WTC11 (cell line): Measurements from ENCODE around the gene CTDSPL2. TPM values are rescaled to one million over a fixed set of nuclear protein-coding genes. Genes with fewer than 3 reads are reported as not detected.

Source experiments
- ATAC-seq: fragments of 200-7000 bp; cut with Tn5 transposase; 2 replicates; pipeline ENCODE4 v1.10.0; 2021; ENCODE audit warnings: mild to moderate bottlenecking, moderate library complexity
- CTCF ChIA-PET: fragments of 300-600 bp; sonication (Branson Sonifier 250); formaldehyde crosslinking; loops from one replicate; lab custom pipeline; 2021; ENCODE audit warnings: antibody characterized with exemption; lab: Charles Lee
- POLR2A ChIA-PET: fragments of 350-600 bp; sonication (Branson Sonifier 250); formaldehyde crosslinking; loops from one replicate; lab custom pipeline; 2021; ENCODE audit warnings: antibody characterized with exemption; lab: Charles Lee
- DNase-seq: peaks from one replicate; pipeline ENCODE4 v3.0.0; 2021; ENCODE audit warnings: low spot score
- H3K27ac Mint-ChIP-seq: 2 replicates; pipeline ENCODE4 v1.8.0; 2021; ENCODE audit warnings: mixed read lengths
- H3K27me3 Mint-ChIP-seq: 2 replicates; pipeline ENCODE4 v1.8.0; 2021; ENCODE audit warnings: low read depth, mild to moderate bottlenecking, moderate library complexity, mixed read lengths
- H3K36me3 Mint-ChIP-seq: 2 replicates; pipeline ENCODE4 v1.8.0; 2021; ENCODE audit warnings: mixed read lengths
- H3K4me1 Mint-ChIP-seq: 2 replicates; pipeline ENCODE4 v1.8.0; 2022; ENCODE audit warnings: mixed read lengths
- H3K4me3 Mint-ChIP-seq: 2 replicates; pipeline ENCODE4 v1.8.0; 2021; ENCODE audit warnings: mild to moderate bottlenecking, moderate library complexity, mixed read lengths
- H3K9me3 Mint-ChIP-seq: 2 replicates; pipeline ENCODE4 v1.8.0; 2021; ENCODE audit warnings: mixed read lengths
- ATF3 ChIP-seq: sonication (generic); formaldehyde crosslinking; conservative IDR thresholded peaks from 2 replicates; pipeline ENCODE4 v1.8.1; 2022; ENCODE audit warnings: mild to moderate bottlenecking, missing genetic modification reagents
- CREB1 ChIP-seq: sonication (generic); formaldehyde crosslinking; IDR thresholded peaks from 2 replicates; pipeline ENCODE4 v1.8.0; 2023; ENCODE audit warnings: mild to moderate bottlenecking, missing genetic modification reagents
- CREM ChIP-seq: sonication (generic); formaldehyde crosslinking; IDR thresholded peaks from 2 replicates; pipeline ENCODE4 v1.8.1; 2022; ENCODE audit warnings: mild to moderate bottlenecking, missing genetic modification reagents, moderate library complexity
- E2F1 ChIP-seq: sonication (generic); formaldehyde crosslinking; IDR thresholded peaks from 2 replicates; pipeline ENCODE4 v1.8.0; 2022; ENCODE audit warnings: mild to moderate bottlenecking, missing genetic modification reagents
- ERG ChIP-seq: fragments of 250-450 bp; sonication (Bioruptor Pico); IDR thresholded peaks from 2 replicates; pipeline ENCODE4 v1.8.0; 2021; ENCODE audit warnings: mild to moderate bottlenecking
- ETV6 ChIP-seq: sonication (generic); formaldehyde crosslinking; IDR thresholded peaks from 2 replicates; pipeline ENCODE4 v1.8.1; 2022; ENCODE audit warnings: mild to moderate bottlenecking, missing genetic modification reagents
- FOXJ3 ChIP-seq: sonication (generic); formaldehyde crosslinking; IDR thresholded peaks from 2 replicates; pipeline ENCODE4 v1.9.0; 2021; ENCODE audit warnings: missing genetic modification reagents, mild to moderate bottlenecking, borderline replicate concordance
- GABPB1 ChIP-seq: sonication (generic); formaldehyde crosslinking; IDR thresholded peaks from 2 replicates; pipeline ENCODE4 v1.8.1; 2023; ENCODE audit warnings: mild to moderate bottlenecking, missing genetic modification reagents
- GTF2I ChIP-seq: fragments of 250-450 bp; sonication (Bioruptor Pico); conservative IDR thresholded peaks from 2 replicates; pipeline ENCODE4 v1.4.0; 2021; ENCODE audit warnings: mild to moderate bottlenecking
- MYBL2 ChIP-seq: sonication (generic); formaldehyde crosslinking; IDR thresholded peaks from 2 replicates; pipeline ENCODE4 v1.8.1; 2023; ENCODE audit warnings: mild to moderate bottlenecking, moderate library complexity, missing genetic modification reagents
- NR2C2 ChIP-seq: sonication (generic); formaldehyde crosslinking; IDR thresholded peaks from 2 replicates; pipeline ENCODE4 v1.8.0; 2022; ENCODE audit warnings: mild to moderate bottlenecking, missing genetic modification reagents
- PRRX2 ChIP-seq: fragments of 250-450 bp; sonication (Bioruptor Pico); IDR thresholded peaks from 2 replicates; pipeline ENCODE4 v1.8.0; 2021; ENCODE audit warnings: mild to moderate bottlenecking
- RELA ChIP-seq: sonication (generic); formaldehyde crosslinking; IDR thresholded peaks from 2 replicates; pipeline ENCODE4 v1.8.1; 2022; ENCODE audit warnings: missing genetic modification reagents, mild to moderate bottlenecking, borderline replicate concordance
- SOX15 ChIP-seq: fragments of 250-450 bp; sonication (Bioruptor Pico); IDR thresholded peaks from 2 replicates; pipeline ENCODE4 v1.9.0; 2021; ENCODE audit warnings: mild to moderate bottlenecking
- SP1 ChIP-seq: sonication (generic); formaldehyde crosslinking; conservative IDR thresholded peaks from 2 replicates; pipeline ENCODE4 v1.8.1; 2022; ENCODE audit warnings: missing genetic modification reagents
- TCF7 ChIP-seq: sonication (generic); formaldehyde crosslinking; IDR thresholded peaks from 2 replicates; pipeline ENCODE4 v1.8.0; 2022; ENCODE audit warnings: mild to moderate bottlenecking, low read depth, missing genetic modification reagents, moderate library complexity
- ZNF138 ChIP-seq: sonication (generic); formaldehyde crosslinking; conservative IDR thresholded peaks from 2 replicates; pipeline ENCODE4 v1.8.1; 2022; ENCODE audit warnings: mild to moderate bottlenecking, moderate library complexity, missing genetic modification reagents
- ZNF232 ChIP-seq: sonication (generic); formaldehyde crosslinking; IDR thresholded peaks from 2 replicates; pipeline ENCODE4 v1.8.0; 2022; ENCODE audit warnings: mild to moderate bottlenecking, missing genetic modification reagents
- ZNF512 ChIP-seq: sonication (generic); formaldehyde crosslinking; IDR thresholded peaks from 2 replicates; pipeline ENCODE4 v1.8.1; 2022; ENCODE audit warnings: missing genetic modification reagents, borderline replicate concordance
- ZNF671 ChIP-seq: fragments of 250-450 bp; sonication (Bioruptor Pico); IDR thresholded peaks from 2 replicates; pipeline ENCODE4 v1.8.0; 2021; ENCODE audit warnings: mild to moderate bottlenecking
- total RNA-seq: library from RNA; stranded (reverse); gene quantifications from 3 replicates; pipeline ENCODE4 v1.2.3, GENCODE V29; 2021
- TF ChIP-seq, protein P1 (sequence below): sonication (generic); formaldehyde crosslinking; IDR thresholded peaks from 2 replicates; pipeline ENCODE4 v1.8.1; 2023; ENCODE audit warnings: mild to moderate bottlenecking, missing genetic modification reagents
- TF ChIP-seq, protein P2 (sequence below): sonication (generic); formaldehyde crosslinking; IDR thresholded peaks from 2 replicates; pipeline ENCODE4 v1.8.1; 2023; ENCODE audit warnings: mild to moderate bottlenecking, missing genetic modification reagents, moderate library complexity
- TF ChIP-seq, protein P3 (sequence below): sonication (generic); formaldehyde crosslinking; IDR thresholded peaks from 2 replicates; pipeline ENCODE4 v1.8.0; 2023; ENCODE audit warnings: mild to moderate bottlenecking, missing genetic modification reagents
- TF ChIP-seq, protein P4 (sequence below): sonication (generic); formaldehyde crosslinking; IDR thresholded peaks from 2 replicates; pipeline ENCODE4 v1.8.0; 2023; ENCODE audit warnings: missing genetic modification reagents

The CTDSPL2 gene
- total RNA-seq, 1 experiment from 2014 or later: 65.2 TPM

- 0 out of 2 replicates have a peak overlapping the region, but pooled peaks have one; percentile 18 for H3K27ac Mint-ChIP-seq
- H3K4me3 Mint-ChIP-seq: no peak overlapping the region
- DNase-seq (no peak), ATAC-seq (no peak)
- H3K27me3 Mint-ChIP-seq: no peaks in the 10 kb centered on the region
- H3K4me1 Mint-ChIP-seq: no peaks in the 10 kb centered on the region
- no peaks in the 10 kb centered on the region for H3K9me3 Mint-ChIP-seq
- peak; percentile 84 for TF ChIP-seq GABPB1 (CRISPR knock-in tag)
- TF ChIP-seq, protein P1, sequence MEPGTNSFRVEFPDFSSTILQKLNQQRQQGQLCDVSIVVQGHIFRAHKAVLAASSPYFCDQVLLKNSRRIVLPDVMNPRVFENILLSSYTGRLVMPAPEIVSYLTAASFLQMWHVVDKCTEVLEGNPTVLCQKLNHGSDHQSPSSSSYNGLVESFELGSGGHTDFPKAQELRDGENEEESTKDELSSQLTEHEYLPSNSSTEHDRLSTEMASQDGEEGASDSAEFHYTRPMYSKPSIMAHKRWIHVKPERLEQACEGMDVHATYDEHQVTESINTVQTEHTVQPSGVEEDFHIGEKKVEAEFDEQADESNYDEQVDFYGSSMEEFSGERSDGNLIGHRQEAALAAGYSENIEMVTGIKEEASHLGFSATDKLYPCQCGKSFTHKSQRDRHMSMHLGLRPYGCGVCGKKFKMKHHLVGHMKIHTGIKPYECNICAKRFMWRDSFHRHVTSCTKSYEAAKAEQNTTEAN (CRISPR knock-in tag): no peak
- ChIA-PET CTCF (interaction anchor here (1.0 kb wide), 1 partner anchor 107 kb away, joined by 4 read pairs; no protein-coding TSS in a partner anchor), POLR2A (interaction anchor here (1.0 kb wide), 1 partner anchor 33 kb away, joined by 3 read pairs; no protein-coding TSS in a partner anchor)
- H3K36me3 Mint-ChIP-seq: peaks cover 3% of the 10 kb centered on the region
Measured at GRCh38 chr15:44394062-44394461, 33.4 kb upstream of the CTDSPL2 start.

- no peak overlapping the region for H3K27ac Mint-ChIP-seq
- no peak for ATAC-seq
- no peaks in the 10 kb centered on the region for H3K9me3 Mint-ChIP-seq
- no peak overlapping the region for H3K4me3 Mint-ChIP-seq
- DNase-seq: no peak
- H3K36me3 Mint-ChIP-seq: peaks cover 3% of the 10 kb centered on the region
- H3K4me1 Mint-ChIP-seq: no peaks in the 10 kb centered on the region
- TF ChIP-seq FOXJ3 (CRISPR knock-in tag) (no peak), ETV6 (CRISPR knock-in tag) (no peak), RELA (CRISPR knock-in tag) (no peak), TCF7 (CRISPR knock-in tag) (no peak), E2F1 (CRISPR knock-in tag) (no peak), ZNF671 (CRISPR knock-in tag) (no peak), CREB1 (CRISPR knock-in tag) (no peak), ATF3 (no peak), ZNF232 (CRISPR knock-in tag) (no peak), SOX15 (CRISPR knock-in tag) (no peak)
- TF ChIP-seq, protein P2, sequence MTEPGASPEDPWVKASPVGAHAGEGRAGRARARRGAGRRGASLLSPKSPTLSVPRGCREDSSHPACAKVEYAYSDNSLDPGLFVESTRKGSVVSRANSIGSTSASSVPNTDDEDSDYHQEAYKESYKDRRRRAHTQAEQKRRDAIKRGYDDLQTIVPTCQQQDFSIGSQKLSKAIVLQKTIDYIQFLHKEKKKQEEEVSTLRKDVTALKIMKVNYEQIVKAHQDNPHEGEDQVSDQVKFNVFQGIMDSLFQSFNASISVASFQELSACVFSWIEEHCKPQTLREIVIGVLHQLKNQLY (CRISPR knock-in tag): no peak
- TF ChIP-seq, protein P3, sequence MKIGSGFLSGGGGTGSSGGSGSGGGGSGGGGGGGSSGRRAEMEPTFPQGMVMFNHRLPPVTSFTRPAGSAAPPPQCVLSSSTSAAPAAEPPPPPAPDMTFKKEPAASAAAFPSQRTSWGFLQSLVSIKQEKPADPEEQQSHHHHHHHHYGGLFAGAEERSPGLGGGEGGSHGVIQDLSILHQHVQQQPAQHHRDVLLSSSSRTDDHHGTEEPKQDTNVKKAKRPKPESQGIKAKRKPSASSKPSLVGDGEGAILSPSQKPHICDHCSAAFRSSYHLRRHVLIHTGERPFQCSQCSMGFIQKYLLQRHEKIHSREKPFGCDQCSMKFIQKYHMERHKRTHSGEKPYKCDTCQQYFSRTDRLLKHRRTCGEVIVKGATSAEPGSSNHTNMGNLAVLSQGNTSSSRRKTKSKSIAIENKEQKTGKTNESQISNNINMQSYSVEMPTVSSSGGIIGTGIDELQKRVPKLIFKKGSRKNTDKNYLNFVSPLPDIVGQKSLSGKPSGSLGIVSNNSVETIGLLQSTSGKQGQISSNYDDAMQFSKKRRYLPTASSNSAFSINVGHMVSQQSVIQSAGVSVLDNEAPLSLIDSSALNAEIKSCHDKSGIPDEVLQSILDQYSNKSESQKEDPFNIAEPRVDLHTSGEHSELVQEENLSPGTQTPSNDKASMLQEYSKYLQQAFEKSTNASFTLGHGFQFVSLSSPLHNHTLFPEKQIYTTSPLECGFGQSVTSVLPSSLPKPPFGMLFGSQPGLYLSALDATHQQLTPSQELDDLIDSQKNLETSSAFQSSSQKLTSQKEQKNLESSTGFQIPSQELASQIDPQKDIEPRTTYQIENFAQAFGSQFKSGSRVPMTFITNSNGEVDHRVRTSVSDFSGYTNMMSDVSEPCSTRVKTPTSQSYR: no peak
- POLR2A ChIA-PET: interaction anchor here (1.0 kb wide), 1 partner anchor 32 kb away, joined by 3 read pairs; no protein-coding TSS in a partner anchor
- CTCF ChIA-PET: no interaction called here
- no peaks in the 10 kb centered on the region for H3K27me3 Mint-ChIP-seq
Measured at GRCh38 chr15:44394562-44394961, 32.9 kb upstream of the CTDSPL2 start.

- no peak overlapping the region for H3K4me3 Mint-ChIP-seq
- ATAC-seq (no peak), DNase-seq (no peak)
- no peaks in the 10 kb centered on the region for H3K36me3 Mint-ChIP-seq
- ChIA-PET CTCF (interaction anchor here (1.8 kb wide), 1 partner anchor 104 kb away, joined by 8 read pairs; no protein-coding TSS in a partner anchor), POLR2A (no interaction called here)
- H3K4me1 Mint-ChIP-seq: no peaks in the 10 kb centered on the region
- H3K27ac Mint-ChIP-seq: peak overlapping the region; percentile 28; the same call in 1 of the 2 replicates
- H3K27me3 Mint-ChIP-seq: no peaks in the 10 kb centered on the region
- H3K9me3 Mint-ChIP-seq: no peaks in the 10 kb centered on the region
- TF ChIP-seq PRRX2 (no peak), MYBL2 (CRISPR knock-in tag) (no peak), SP1 (CRISPR knock-in tag) (no peak), GTF2I (CRISPR knock-in tag) (no peak), ERG (CRISPR knock-in tag) (no peak), ZNF138 (CRISPR knock-in tag) (no peak), ZNF512 (CRISPR knock-in tag) (no peak), NR2C2 (CRISPR knock-in tag) (no peak), CREM (CRISPR knock-in tag) (no peak)
- TF ChIP-seq, protein P4, sequence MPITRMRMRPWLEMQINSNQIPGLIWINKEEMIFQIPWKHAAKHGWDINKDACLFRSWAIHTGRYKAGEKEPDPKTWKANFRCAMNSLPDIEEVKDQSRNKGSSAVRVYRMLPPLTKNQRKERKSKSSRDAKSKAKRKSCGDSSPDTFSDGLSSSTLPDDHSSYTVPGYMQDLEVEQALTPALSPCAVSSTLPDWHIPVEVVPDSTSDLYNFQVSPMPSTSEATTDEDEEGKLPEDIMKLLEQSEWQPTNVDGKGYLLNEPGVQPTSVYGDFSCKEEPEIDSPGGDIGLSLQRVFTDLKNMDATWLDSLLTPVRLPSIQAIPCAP (CRISPR knock-in tag): no peak
Measured at GRCh38 chr15:44397869-44398268, 29.6 kb upstream of the CTDSPL2 start.
